HG03378 (cell line): ENCODE data around the gene FAAP20.

Experiments used
- ATAC-seq: cut with Tn5 transposase; IDR thresholded peaks from one replicate; pipeline ENCODE4 v1.9.1; 2021; ENCODE audit warnings: mild to moderate bottlenecking, moderate library complexity; ENCODE audit not compliant: unreplicated experiment

The FAAP20 gene, protein sequence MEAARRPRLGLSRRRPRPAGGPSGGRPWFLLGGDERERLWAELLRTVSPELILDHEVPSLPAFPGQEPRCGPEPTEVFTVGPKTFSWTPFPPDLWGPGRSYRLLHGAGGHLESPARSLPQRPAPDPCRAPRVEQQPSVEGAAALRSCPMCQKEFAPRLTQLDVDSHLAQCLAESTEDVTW

DNA sequence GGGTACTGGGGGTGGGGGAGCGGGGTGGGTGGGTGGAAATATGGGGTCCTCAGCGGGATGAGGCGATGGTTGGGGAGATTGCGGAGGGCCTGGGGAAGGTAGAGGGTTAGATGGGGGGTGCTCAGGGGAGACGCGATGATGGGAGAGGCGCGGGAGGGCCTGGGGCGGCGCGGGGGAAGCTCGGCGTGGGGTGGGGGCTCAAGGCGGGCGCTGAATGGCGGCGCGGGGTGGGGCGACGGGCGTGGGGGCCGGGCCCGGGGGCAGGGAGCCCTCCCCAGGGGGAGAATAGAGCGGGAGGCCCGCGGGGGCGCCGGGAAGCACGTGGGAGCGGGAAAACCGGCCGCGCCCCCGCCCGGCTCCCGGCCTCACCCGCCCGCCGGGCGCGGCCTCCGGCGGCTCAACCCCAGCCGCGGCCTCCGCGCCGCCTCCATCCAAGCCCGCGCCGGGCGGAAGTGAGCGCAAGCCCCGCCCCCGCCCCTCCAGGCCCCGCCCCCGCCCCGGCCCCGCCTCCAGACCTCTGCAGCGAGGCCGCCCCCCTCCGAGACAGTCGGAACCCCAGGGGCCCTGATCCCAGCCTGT is at the start of gene FAAP20:
TSS of gene FAAP20 (minus strand) at position 454 of the 579 bp plus-strand sequence. CDS start at position 431, 23 bp downstream.
- ATAC-seq, result peak; percentile 21

- no peak for ATAC-seq
Observed at GRCh38 chr1:2242814-2243725, 48.5 kb upstream of the FAAP20 start.

- no peak for ATAC-seq
Observed at GRCh38 chr1:2241820-2242219, 47.2 kb upstream of the FAAP20 start.

- no peak for ATAC-seq
Observed at GRCh38 chr1:2240270-2241156, 45.9 kb upstream of the FAAP20 start.

- ATAC-seq, result no peak
Observed at GRCh38 chr1:2239384-2239985, 44.9 kb upstream of the FAAP20 start.

GRCh38 chr1:2239013-2239370 is 44.4 kb upstream of the FAAP20 start:
- no peak for ATAC-seq

DNA sequence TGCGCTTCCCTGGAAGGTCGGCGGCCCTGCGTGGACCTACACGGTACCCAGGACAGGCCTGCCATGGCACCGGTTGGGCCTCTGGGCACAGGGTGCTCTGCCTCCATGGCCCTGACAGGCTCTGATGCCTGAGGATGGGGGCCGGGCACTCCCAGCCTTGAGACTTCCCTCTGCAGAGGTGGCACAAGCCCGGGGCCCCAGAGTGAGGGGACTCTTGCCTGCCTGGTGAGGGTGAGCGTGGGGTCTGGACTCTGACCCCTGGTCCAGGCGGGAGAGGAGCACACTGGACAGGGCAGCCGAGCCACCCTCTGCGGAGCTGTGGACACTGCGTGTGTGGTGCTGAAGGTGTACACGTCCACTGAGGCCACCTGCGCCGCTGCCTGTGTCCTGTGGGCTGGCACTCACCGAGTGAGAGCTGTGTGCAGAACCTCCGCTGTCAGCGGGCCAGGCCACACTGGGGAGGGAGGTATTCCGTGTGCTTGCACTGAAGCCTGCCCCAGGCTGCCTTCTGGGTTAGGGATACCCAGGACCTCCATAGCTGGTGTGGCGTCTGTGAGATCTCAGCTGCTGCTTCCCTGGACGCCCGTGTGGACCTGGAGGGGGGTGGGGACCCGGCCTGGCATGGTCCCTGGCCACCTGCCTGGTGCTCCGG is 43.9 kb upstream of the FAAP20 start:
- no peak for ATAC-seq

- no peak for ATAC-seq
Observed at GRCh38 chr1:2237773-2238172, 43.2 kb upstream of the FAAP20 start.

- no peak for ATAC-seq
Observed at GRCh38 chr1:2236695-2237677, 42.4 kb upstream of the FAAP20 start.

DNA sequence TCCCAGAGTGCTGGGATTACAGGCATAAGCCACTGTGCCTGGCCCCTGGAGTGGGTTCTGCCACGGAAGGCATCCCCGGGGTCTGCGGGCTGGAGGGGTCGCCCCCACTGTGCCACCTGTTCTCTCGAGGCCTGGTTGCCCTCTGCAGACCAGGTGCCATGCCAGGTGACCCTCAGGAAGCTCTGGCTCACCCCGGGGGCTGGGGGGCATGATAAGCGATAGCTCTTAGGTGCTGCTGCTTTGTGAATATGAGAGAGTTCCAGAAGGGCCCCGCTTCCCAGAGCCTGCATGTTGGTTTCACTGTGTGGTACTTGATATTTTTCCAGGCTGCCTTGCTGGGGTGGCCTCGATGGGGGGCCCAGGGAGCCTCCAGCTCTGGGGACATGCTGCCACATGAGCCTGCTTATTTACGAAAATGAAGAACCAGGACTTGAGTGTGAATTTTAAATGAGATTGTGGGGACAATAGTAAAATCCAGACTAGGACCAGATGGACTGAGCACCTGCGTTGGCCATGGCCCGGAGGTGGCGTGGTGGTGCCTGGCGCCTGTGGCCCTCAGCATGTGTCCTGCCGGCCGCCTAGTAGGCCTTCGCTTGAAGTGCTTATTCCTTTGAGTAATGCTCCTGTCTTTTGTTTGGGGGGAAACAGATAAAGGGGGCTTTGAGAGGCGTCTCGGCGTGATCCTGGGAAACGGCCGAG is 40.9 kb upstream of the FAAP20 start:
- no peak for ATAC-seq

GRCh38 chr1:2234762-2235113 is 40.2 kb upstream of the FAAP20 start:
- ATAC-seq, result no peak

DNA sequence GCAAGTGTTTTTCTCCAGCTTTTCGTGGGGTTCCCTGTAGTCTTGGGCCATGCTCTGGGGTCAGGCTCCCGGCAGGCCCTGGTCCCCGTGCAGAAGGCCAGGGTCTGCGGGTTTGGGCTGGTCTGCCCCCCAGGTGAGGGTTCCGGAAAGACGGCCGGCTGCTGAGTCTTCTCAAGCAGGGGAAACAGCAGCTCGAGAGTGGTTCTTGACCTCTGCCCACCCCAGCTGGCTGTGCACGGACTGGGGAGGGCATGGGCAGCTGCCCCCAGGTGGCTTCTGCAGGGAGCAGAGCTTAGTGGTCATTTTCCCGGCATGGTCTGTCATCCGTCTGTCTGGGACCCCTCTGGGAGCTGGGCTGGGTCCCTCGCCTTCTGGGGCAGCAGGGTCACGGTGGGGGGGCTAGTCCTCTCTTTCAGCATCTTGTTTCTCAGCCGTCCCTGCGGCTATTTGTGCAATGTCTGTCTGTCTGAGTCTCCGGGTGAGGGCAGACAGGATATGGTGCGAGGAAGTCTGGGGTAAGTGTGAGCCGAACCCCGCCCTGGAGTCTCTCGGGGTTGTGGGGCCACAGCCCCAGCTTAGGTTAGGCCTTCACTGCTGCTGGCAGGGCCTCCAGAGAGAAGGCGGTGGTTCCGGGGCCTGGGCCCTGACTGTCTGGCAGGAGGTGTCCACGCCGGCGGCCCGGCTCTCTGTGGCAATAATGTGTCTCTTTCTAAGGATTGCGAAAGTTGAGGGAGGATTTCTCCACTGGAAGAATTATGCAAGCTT is 39.6 kb upstream of the FAAP20 start:
- ATAC-seq, result no peak

GRCh38 chr1:2233468-2233867 is 38.9 kb upstream of the FAAP20 start:
- no peak for ATAC-seq

GRCh38 chr1:2232916-2233438 is 38.4 kb upstream of the FAAP20 start:
- ATAC-seq, result no peak

DNA sequence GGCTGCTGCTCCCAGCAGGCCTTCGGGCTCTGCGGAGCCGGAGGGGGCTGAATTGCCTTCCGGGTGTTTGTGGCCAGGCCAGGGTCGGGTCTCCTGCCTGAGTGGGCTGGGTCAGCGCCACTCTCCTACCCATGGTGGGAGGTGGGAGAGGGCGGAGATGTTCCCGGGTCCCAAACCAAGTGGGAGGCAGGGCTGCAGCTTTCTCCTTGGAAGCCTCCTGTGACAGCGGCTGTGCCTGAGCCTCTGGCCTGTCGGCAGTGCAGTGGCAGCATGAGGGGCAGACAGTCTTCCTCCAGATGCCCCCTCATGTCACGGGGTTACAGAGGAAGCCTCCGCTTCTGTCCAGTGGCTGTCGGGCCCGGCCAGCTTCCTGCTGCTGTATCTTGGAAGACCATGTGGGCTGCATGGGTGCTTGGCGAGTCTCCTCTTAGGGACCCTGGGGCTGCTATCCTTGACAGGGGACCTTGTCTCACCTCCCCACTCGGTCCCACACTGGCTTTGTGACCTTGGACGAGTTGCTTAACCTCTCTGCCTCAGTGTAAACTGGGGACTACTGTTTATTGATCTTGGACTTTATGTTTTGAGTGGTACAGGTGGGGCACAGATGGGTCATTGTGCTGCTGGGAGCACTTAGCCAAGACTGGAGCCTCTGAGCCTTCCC is 37.8 kb upstream of the FAAP20 start:
- ATAC-seq, result no peak

DNA sequence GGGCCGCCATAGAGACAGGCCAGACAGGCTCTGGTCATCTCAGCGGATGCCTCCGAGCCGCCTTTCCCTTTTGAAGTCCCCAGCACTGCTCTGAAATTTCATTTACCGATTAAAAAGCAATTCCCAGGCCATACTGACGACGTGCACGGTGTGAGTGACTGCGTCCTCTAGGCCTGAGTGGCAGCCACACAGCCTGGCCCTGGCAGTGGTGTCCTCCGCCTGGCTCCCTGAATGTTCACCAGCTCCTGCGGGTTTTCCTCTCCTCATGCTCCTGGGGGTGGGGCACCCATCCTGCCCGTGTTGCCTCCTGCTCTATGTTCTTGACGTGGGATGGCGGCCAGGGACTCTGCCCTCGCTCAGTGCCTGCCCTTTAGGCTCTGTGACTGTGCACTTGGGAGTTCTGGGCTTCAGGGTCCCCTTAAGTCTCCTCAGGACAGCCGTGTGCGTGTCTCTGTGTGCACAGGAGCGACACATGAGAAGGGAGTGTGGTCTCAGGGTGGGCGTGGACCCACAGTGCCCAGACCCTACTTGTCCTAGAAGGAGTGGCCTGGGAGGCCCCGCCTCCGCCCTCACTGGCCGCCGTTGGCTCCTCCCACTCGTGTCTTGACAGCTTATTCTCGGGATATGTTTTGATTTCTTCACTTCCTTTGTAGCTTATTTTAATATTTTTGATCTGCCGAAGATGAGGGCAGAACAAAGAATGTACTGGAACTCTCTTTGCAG is 37.1 kb upstream of the FAAP20 start:
- ATAC-seq, result no peak
